DLD1 (cell line): Measurements from ENCODE around the gene GSTM1.

Experiments used
- in situ Hi-C: cut with HindIII; loops from 2 replicates; pipeline ENCODE4 v1.10.0; 2017; ENCODE audit warnings: low sequenced_read_pairs

Gene GSTM1

DNA sequence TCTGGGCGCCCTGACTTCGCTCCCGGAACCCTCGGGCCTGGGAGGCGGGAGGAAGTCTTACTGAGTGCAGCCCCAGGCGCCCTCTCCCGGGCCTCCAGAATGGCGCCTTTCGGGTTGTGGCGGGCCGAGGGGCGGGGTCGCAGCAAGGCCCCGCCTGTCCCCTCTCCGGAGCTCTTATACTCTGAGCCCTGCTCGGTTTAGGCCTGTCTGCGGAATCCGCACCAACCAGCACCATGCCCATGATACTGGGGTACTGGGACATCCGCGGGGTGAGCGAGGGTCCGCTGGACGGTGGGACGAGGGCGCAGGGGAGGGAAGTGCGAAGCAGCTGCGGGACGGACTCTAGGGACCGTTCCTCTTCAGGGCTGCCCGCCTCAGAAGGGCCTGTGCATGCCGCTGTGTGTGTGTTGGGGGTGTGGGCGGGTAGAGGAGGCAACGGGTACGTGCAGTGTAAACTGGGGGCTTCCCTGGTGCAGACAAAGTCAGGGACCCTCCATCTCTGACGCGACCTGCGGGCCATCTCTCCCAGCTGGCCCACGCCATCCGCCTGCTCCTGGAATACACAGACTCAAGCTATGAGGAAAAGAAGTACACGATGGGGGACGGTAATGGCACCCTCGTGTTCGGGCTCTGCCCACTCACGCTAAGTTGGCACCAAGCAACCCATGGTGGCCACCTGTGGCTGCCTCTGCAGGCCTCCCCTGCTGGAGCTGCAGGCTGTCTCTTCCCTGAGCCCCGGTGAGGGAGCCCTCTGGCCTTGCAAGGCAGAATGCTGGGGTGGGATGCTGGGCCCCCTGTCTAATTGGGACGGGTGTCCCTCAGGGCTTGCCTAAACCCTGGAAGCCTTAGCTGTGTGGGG is at the start of gene GSTM1:
Gene GSTM1 (plus strand): TSS at position 177 of the 859 bp plus-strand sequence. CDS start 57 bp downstream, at position 234.
- in situ Hi-C loops = no loop called here

GRCh38 chr1:109639063-109639840 is 48.4 kb upstream of the GSTM1 start:
- in situ Hi-C loops = loop anchor here (25.0 kb wide), 1 partner anchor 123 kb away; the partner anchor contains the start of gene EPS8L3

DNA sequence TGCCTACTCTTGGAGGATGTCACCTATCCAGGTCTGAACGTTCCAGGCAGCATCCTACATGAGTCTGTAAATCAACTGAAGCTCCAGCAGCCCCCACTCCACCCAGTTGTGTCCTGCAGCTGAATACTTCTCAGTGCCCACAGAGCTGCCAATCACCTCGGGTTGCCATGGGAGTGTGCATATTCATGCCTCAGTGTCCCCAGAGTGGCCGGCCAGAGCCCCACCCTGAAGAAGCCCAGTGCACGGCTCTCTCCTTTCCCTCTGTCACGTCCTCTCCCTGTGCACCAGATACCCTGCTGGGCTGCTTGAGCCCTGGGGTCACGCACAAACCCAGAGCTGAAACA is 47.8 kb upstream of the GSTM1 start:
- in situ Hi-C loops = loop anchor here (25.0 kb wide), 1 partner anchor 122 kb away; the partner anchor contains the start of gene EPS8L3

DNA sequence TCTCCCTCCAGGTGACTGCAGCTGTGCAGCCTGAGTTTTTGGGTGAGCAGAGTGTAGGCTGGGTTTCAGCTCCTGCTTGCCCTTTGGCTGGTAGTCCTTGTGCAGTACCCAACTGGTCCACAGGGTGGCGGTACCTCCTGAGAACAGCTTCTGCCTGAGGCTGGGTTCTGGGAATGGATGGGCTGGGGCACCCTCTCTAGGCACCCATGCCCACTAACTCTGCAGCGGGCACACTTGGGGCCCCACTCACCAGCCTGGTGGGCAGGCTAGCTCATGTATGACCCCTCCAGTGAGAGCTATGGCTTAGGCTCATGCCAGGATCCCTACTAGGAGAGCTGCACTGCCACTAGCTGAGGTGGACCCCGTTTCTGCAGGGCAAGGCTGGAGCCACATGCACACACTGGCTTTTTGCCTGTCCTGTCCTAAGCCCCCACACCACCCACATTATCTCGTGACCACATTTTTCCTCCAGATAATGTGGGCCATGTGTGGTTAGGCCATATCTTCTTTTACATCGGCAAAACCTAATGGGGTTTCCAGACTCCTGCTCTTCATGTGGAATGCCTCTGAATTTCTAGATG is 47.2 kb upstream of the GSTM1 start:
- in situ Hi-C loops = loop anchor here (25.0 kb wide), 1 partner anchor 122 kb away; the partner anchor contains the start of gene EPS8L3

DNA sequence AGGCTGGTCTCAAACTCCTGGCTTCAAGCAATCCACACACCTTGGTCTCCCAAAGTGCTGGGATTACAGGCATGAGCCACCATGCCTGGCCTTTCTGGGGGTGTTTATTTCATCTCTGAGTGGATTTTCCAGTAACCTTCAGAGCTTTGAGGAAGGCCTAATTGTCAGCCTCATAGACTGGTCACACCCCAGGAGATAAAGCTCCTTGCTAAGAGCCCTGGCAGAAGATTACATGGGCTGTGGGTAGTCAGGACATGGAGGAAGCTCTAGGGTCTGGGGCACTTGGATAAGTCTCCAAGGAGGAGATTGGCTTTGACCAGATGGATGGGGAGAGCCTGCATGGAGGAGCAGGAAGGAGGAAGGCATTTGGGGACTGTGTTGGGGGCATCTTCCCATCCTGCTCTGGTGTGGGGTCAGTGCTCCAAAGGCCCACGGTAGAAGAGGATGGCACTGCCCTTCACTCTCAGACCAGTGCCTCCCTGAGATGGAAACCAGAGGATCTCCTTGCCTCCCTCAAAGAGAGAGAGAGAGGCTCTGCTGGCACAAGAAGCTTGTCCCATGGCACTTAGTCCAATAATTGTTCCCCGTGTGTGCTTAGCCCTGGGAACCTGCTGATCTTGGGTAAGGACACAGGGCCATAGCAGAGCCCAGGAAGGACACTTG is 46.4 kb upstream of the GSTM1 start:
- in situ Hi-C loops = loop anchor here (25.0 kb wide), 1 partner anchor 121 kb away; the partner anchor contains the start of gene EPS8L3

DNA sequence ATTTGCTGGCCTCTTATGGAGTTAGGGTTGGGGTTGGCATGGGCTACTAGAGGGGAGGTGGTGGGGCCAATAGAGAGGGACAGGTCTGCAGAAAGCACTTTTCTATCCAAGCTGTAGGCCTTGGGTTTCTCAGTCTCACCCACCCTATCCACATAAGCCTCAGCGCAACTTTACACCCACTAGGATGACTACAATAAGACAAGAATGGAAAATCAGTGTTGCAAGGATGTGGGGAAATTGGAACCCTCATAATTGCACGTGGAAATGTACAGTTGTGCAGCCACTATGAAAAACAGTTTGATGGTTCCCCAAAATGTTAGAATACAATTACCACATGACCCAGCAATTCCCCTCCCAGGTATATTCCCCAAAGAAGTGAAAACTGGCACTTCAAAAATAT is 45.8 kb upstream of the GSTM1 start:
- in situ Hi-C loops = loop anchor here (25.0 kb wide), 1 partner anchor 120 kb away; the partner anchor contains the start of gene EPS8L3

- in situ Hi-C loops = loop anchor here (25.0 kb wide), 1 partner anchor 120 kb away; the partner anchor contains the start of gene EPS8L3
Observed at GRCh38 chr1:109642626-109643025, 45.0 kb upstream of the GSTM1 start.

DNA sequence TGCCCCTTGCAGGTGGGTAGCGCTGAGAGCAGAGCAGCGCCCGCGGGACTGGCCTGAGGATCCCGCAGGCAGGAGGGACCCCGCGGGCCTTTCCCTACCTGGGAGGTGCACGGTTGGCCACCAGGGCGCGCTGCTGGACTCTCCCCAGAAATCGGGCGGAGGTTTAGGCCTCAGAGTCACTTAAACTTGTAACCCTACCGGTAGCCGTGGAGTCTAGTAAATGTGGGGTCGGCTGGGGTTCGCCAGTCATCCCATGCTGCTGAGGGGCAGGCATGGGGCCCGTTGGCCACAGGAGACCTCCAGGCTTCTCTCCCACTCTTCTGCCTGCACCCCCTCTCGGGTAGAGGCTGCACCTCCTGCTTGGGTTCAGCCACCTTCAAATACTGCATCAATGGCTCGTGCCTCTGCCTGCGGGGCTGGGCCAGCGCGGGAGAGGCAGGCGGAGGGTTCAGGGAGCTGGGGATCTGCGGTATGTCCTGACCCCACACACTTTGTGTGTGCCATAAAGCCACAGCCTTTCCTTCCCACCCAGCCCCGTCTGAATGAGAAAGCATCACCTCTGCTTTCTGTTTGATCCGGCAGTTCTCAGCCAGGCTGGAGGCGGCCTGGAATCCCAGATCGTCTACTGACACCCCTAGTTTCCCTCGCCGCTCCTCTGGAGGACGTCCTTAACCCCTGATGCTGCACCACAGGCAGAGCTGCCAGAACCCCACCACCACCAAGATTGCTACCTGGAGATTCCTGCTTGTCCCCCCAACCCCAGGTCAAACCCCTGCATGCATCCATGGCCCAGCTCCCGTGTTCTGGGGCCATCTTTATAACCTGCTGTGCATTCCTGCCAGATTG is 44.0 kb upstream of the GSTM1 start:
- in situ Hi-C loops = loop anchor here (25.0 kb wide), 1 partner anchor 119 kb away; the partner anchor contains the start of gene EPS8L3

- in situ Hi-C loops = loop anchor here (25.0 kb wide), 1 partner anchor 118 kb away; the partner anchor contains the start of gene EPS8L3
Observed at GRCh38 chr1:109644670-109645069, 42.9 kb upstream of the GSTM1 start.

GRCh38 chr1:109649491-109649914 is 38.1 kb upstream of the GSTM1 start:
- in situ Hi-C loops = loop anchor here (25.0 kb wide), 1 partner anchor 113 kb away; the partner anchor contains the start of gene EPS8L3

- in situ Hi-C loops = no loop called here
Observed at GRCh38 chr1:109650609-109651008, 37.0 kb upstream of the GSTM1 start.

DNA sequence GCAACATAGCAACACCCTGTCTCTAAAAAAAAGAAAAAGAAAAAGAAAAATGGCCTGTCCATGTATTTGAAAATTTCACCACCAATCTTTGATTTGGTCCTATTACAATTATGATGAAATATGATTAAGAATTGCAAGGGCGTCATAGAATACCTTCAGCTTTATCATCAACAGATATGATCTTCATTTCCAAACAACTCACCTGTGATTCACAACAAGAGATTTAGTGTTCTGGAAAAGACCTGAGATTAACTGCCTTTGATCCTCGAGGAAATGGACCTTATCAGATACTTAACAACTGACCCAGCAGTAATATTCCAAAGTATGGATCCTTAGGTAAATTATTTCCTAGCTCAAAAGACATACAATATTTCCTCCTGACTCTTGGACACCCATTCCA is 35.2 kb upstream of the GSTM1 start:
- in situ Hi-C loops = no loop called here

DNA sequence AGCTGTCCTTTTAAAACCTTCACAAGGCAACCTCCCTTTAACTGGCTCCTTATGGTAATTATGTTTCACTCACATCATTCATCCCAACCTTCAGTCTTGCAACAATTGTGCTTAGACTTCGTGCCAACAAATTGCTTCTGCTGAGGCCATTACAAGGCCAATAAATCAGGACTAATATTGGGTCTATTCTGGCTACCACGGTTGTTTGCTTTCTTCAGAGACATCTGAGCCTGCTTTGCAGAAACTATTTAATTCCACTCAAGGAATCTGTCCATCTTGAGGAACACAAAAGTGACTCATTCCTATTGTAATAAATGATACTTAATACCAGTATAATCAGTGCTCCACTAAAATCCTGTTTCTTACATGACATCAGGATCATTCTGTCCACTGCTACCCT is 34.3 kb upstream of the GSTM1 start:
- in situ Hi-C loops = no loop called here

GRCh38 chr1:109654519-109654918 is 33.1 kb upstream of the GSTM1 start:
- in situ Hi-C loops = no loop called here

- in situ Hi-C loops = no loop called here
Observed at GRCh38 chr1:109655615-109656519, 31.8 kb upstream of the GSTM1 start, which contains the start of gene GSTM4. Gene GSTM4 (plus strand): TSS chr1:109656099. CDS start chr1:109656390, 291 bp downstream.

DNA sequence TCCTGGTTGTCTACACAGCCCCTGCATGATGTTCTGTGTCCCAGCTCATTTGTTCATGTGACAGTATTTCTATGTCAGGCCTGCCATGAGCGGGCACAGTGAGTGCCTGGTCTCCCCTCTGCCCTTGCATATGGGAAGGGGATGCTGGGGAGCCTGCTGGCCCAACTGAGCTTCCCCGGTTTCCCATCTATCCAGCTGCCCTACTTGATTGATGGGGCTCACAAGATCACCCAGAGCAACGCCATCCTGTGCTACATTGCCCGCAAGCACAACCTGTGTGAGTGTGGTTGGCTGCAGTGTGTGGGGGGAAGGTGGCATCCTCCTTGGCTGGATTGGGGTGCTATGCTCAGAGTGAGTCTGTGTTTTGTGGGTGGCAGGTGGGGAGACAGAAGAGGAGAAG is 30.2 kb upstream of the GSTM1 start:
- in situ Hi-C loops = no loop called here

DNA sequence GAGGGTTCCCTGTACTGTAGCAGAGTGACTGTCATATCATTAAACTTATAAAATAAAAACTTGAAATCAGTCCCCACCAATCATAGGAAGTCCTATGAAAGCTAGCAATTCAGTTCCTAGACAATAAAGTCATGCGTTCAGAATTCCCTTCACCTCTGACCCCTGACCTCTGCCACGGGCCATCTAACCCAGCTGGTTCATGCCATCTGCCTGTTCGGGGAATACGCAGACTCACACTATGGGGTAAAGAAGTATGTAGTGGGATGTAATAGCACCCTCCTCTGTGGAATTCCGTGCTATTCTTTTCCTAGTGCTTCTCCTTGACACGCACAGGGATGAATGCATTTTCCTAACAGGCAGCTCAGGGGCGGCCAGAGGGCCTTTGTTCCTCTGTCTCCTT is 29.6 kb upstream of the GSTM1 start:
- in situ Hi-C loops = no loop called here

- in situ Hi-C loops = no loop called here
Observed at GRCh38 chr1:109658533-109659042, 29.0 kb upstream of the GSTM1 start.
